Brain microvascular endothelial cell (primary cell): Measurements from ENCODE around the gene FAM204A.

ENCODE experiments used
- DNase-seq: peaks from one replicate; pipeline ENCODE4 v3.0.0-alpha.2; 2020
- H3K27ac ChIP-seq: fragments of 250-450 bp; sonication (Bioruptor Pico); 2 replicates; pipeline ENCODE4 v1.5.1; 2020; ENCODE audit warnings: mild to moderate bottlenecking, moderate library complexity
- H3K27me3 ChIP-seq: fragments of 250-450 bp; sonication (Bioruptor Pico); replicated peaks from 2 replicates; pipeline ENCODE4 v1.5.1; 2020; ENCODE audit warnings: mild to moderate bottlenecking
- H3K36me3 ChIP-seq: fragments of 250-450 bp; sonication (Bioruptor Pico); replicated peaks from 2 replicates; pipeline ENCODE4 v1.5.1; 2020; ENCODE audit warnings: mild to moderate bottlenecking
- H3K4me3 ChIP-seq: 2 replicates; pipeline ENCODE4 v1.5.1; 2011; ENCODE audit warnings: low read depth, mild to moderate bottlenecking, control low read depth, low read length, moderate library complexity
- CTCF ChIP-seq: IDR thresholded peaks from 2 replicates; pipeline ENCODE4 v1.5.1; 2011; ENCODE audit warnings: low read depth, mild to moderate bottlenecking, moderate library complexity, low read length, control low read depth, inconsistent platforms; ENCODE audit errors: missing control alignments
- in situ Hi-C: cut with HindIII; loops from 2 replicates; pipeline ENCODE4 v1.10.0; 2017; ENCODE audit warnings: low sequenced_read_pairs, low pct_ligation_motif_present

The FAM204A gene

GRCh38 chr10:118305730-118306129, 36.4 kb downstream of the FAM204A start:
- DNase-seq: no peak
- no peak overlapping the region for H3K27ac ChIP-seq
- no peaks in the 10 kb centered on the region for H3K36me3 ChIP-seq
- in situ Hi-C loops: no loop called here
- H3K4me3 ChIP-seq: no peak overlapping the region
- H3K27me3 ChIP-seq: no peaks in the 10 kb centered on the region
- TF ChIP-seq CTCF: no peak

- Histone ChIP-seq H3K27me3 (no peaks in the 10 kb centered on the region), H3K4me3 (no peak overlapping the region), H3K27ac (no peak overlapping the region), H3K36me3 (no peaks in the 10 kb centered on the region)
- DNase-seq: no peak
- no peak for TF ChIP-seq CTCF
- in situ Hi-C loops: no loop called here
Observed at GRCh38 chr10:118304521-118304920, 37.6 kb downstream of the FAM204A start.

GRCh38 chr10:118301211-118301610, 40.9 kb downstream of the FAM204A start:
- TF ChIP-seq CTCF: no peak

GRCh38 chr10:118300320-118300719, 41.8 kb downstream of the FAM204A start:
- no peak for DNase-seq
- no peak overlapping the region for H3K27ac ChIP-seq
- TF ChIP-seq CTCF: no peak
- H3K36me3 ChIP-seq: no peaks in the 10 kb centered on the region
- in situ Hi-C loops: no loop called here
- H3K27me3 ChIP-seq: no peaks in the 10 kb centered on the region
- H3K4me3 ChIP-seq: no peak overlapping the region

More at GRCh38 chr10:118301211-118301610, 40.9 kb downstream of the FAM204A start:
- H3K27ac ChIP-seq: no peak overlapping the region
- H3K4me3 ChIP-seq: no peak overlapping the region
- DNase-seq: no peak
- no peaks in the 10 kb centered on the region for H3K27me3 ChIP-seq
- in situ Hi-C loops: no loop called here
- no peaks in the 10 kb centered on the region for H3K36me3 ChIP-seq

- no peak for TF ChIP-seq CTCF
- Histone ChIP-seq H3K27me3 (no peaks in the 10 kb centered on the region), H3K27ac (no peak overlapping the region), H3K4me3 (no peak overlapping the region), H3K36me3 (no peaks in the 10 kb centered on the region)
- no peak for DNase-seq
- in situ Hi-C loops: no loop called here
Observed at GRCh38 chr10:118298787-118299186, 43.3 kb downstream of the FAM204A start.

GRCh38 chr10:118291122-118291521, 51.0 kb downstream of the FAM204A start:
- H3K36me3 ChIP-seq: no peaks in the 10 kb centered on the region
- no peak for DNase-seq
- H3K4me3 ChIP-seq: no peak overlapping the region
- in situ Hi-C loops: no loop called here
- TF ChIP-seq CTCF: no peak
- no peak overlapping the region for H3K27ac ChIP-seq
- H3K27me3 ChIP-seq: no peaks in the 10 kb centered on the region
